GM18873 (cell line): ENCODE results near the gene CRABP2.

Experiments used
- ATAC-seq: cut with Tn5 transposase; IDR thresholded peaks from one replicate; pipeline ENCODE4 v1.9.1; 2021; ENCODE audit warnings: mild to moderate bottlenecking, moderate library complexity, moderate number of reproducible peaks; ENCODE audit not compliant: unreplicated experiment, low FRiP score

The CRABP2 gene

GRCh38 chr1:156742801-156743200 lies 37.4 kb upstream of the CRABP2 start:
- no peak for ATAC-seq

- no peak for ATAC-seq
These were observed 36.6 kb upstream of the CRABP2 start for GRCh38 chr1:156742017-156742416.

- ATAC-seq = peak; percentile 1
These were observed 36.1 kb upstream of the CRABP2 start for GRCh38 chr1:156741481-156741983.

GRCh38 chr1:156740741-156741480 lies 35.5 kb upstream of the CRABP2 start, which contains the start of gene MRPL24:
MRPL24 (minus strand) TSS chr1:156741088; CDS start chr1:156738704, 2,384 bp downstream.
- peak; percentile 76 for ATAC-seq

GRCh38 chr1:156740237-156740740 lies 34.9 kb upstream of the CRABP2 start:
- no peak for ATAC-seq

- ATAC-seq = no peak
These were observed 33.5 kb upstream of the CRABP2 start for GRCh38 chr1:156738916-156739315.

- no peak for ATAC-seq
These were observed 33.0 kb upstream of the CRABP2 start for GRCh38 chr1:156738407-156738806.

- ATAC-seq = no peak
These were observed 28.7 kb upstream of the CRABP2 start for GRCh38 chr1:156733989-156734584.

- ATAC-seq = peak; percentile 80
These were observed 23.4 kb upstream of the CRABP2 start, which contains the start of gene ISG20L2 for GRCh38 chr1:156728599-156729462. ISG20L2 (minus strand) TSS chr1:156728766; CDS start chr1:156727652, 1,114 bp downstream.

GRCh38 chr1:156727926-156728598 lies 22.7 kb upstream of the CRABP2 start, which contains the start of gene METTL25B:
METTL25B (plus strand) TSS chr1:156728469; CDS start chr1:156729105, 636 bp downstream.
- peak; percentile 27 for ATAC-seq

- ATAC-seq = no peak
These were observed 22.1 kb upstream of the CRABP2 start for GRCh38 chr1:156727492-156727891.

- no peak for ATAC-seq
These were observed 21.3 kb upstream of the CRABP2 start for GRCh38 chr1:156726549-156727226.

GRCh38 chr1:156725683-156726280 lies 20.4 kb upstream of the CRABP2 start:
- peak; percentile 28 for ATAC-seq

GRCh38 chr1:156721535-156721934 lies 16.2 kb upstream of the CRABP2 start:
- no peak for ATAC-seq

- no peak for ATAC-seq
These were observed 15.7 kb upstream of the CRABP2 start for GRCh38 chr1:156721131-156721530.

- no peak for ATAC-seq
These were observed 12.0 kb upstream of the CRABP2 start for GRCh38 chr1:156717351-156717750.

- ATAC-seq = no peak
These were observed 9.4 kb upstream of the CRABP2 start for GRCh38 chr1:156714830-156715229.

GRCh38 chr1:156712626-156713025 lies 7.2 kb upstream of the CRABP2 start:
- no peak for ATAC-seq
